H9 (cell line): ENCODE data around the gene EVI5. TPM values are rescaled to one million over a fixed set of nuclear protein-coding genes. Genes with fewer than 3 reads are reported as not detected.

Experiments used
- DNase-seq: peaks from one replicate; pipeline ENCODE4 v3.0.0-alpha.2; 2017
- H2AFZ ChIP-seq: one replicate; pipeline ENCODE4 v1.6.1; 2013; ENCODE audit warnings: mild to moderate bottlenecking, low read length, control low read depth, moderate library complexity
- H2AK5ac ChIP-seq: 2 replicates; pipeline ENCODE4 v1.6.1; 2013; ENCODE audit warnings: low read length, control low read depth, mixed read lengths; ENCODE audit not compliant: insufficient read length
- H2BK120ac ChIP-seq: one replicate; pipeline ENCODE4 v1.6.1; 2013; ENCODE audit warnings: low read depth, mild to moderate bottlenecking, low read length, control low read depth, inconsistent platforms; ENCODE audit not compliant: poor library complexity, severe bottlenecking
- H2BK12ac ChIP-seq: 2 replicates; pipeline ENCODE4 v1.6.1; 2013; ENCODE audit warnings: low read length, control low read depth, mixed read lengths, low read depth; ENCODE audit not compliant: insufficient read length
- H2BK15ac ChIP-seq: 2 replicates; pipeline ENCODE4 v1.6.1; 2013; ENCODE audit warnings: low read depth, low read length, control low read depth
- H2BK20ac ChIP-seq: one replicate; pipeline ENCODE4 v1.6.1; 2013; ENCODE audit warnings: low read depth, mild to moderate bottlenecking, low read length, control low read depth, inconsistent platforms; ENCODE audit not compliant: poor library complexity, severe bottlenecking
- H2BK5ac ChIP-seq: 2 replicates; pipeline ENCODE4 v1.6.1; 2013; ENCODE audit warnings: low read length, control low read depth, mixed read lengths; ENCODE audit not compliant: insufficient read length
- H3K14ac ChIP-seq: 2 replicates; pipeline ENCODE4 v1.6.1; 2013; ENCODE audit warnings: low read length, control low read depth; ENCODE audit not compliant: insufficient read depth
- H3K18ac ChIP-seq: 2 replicates; pipeline ENCODE4 v1.6.1; 2013; ENCODE audit warnings: low read depth, mild to moderate bottlenecking, mixed read lengths, low read length, control low read depth; ENCODE audit not compliant: insufficient read length
- H3K23ac ChIP-seq: 2 replicates; pipeline ENCODE4 v1.6.1; 2013; ENCODE audit warnings: low read length, control low read depth, mixed read lengths, low read depth; ENCODE audit not compliant: insufficient read length
- H3K23me2 ChIP-seq: 2 replicates; pipeline ENCODE4 v1.6.1; 2013; ENCODE audit warnings: low read depth, mild to moderate bottlenecking, mixed read lengths, low read length, control low read depth; ENCODE audit not compliant: insufficient read length, poor library complexity, severe bottlenecking
- H3K27ac ChIP-seq: 2 replicates; pipeline ENCODE4 v1.5.1; 2013; ENCODE audit warnings: low read length, control low read depth, mixed read lengths, low read depth; ENCODE audit not compliant: insufficient read length
- H3K27me3 ChIP-seq: 2 replicates; pipeline ENCODE4 v1.6.1; 2013; ENCODE audit warnings: low read length, control low read depth, inconsistent platforms; ENCODE audit not compliant: insufficient read depth
- H3K4ac ChIP-seq: 2 replicates; pipeline ENCODE4 v1.6.1; 2013; ENCODE audit warnings: low read depth, mild to moderate bottlenecking, control low read depth, inconsistent platforms, low read length, moderate library complexity
- H3K4me1 ChIP-seq: 2 replicates; pipeline ENCODE4 v1.6.1; 2013; ENCODE audit warnings: low read length, control low read depth, inconsistent platforms; ENCODE audit not compliant: insufficient read depth
- H3K4me2 ChIP-seq: 2 replicates; pipeline ENCODE4 v1.6.1; 2013; ENCODE audit warnings: low read length, control low read depth, mixed read lengths; ENCODE audit not compliant: insufficient read length, insufficient read depth
- H3K56ac ChIP-seq: 2 replicates; pipeline ENCODE4 v1.6.1; 2013; ENCODE audit warnings: low read depth, mild to moderate bottlenecking, mixed read lengths, low read length, control low read depth; ENCODE audit not compliant: insufficient read length
- H3K79me1 ChIP-seq: 2 replicates; pipeline ENCODE4 v1.6.1; 2013; ENCODE audit warnings: low read depth, mild to moderate bottlenecking, moderate library complexity, low read length, control low read depth, inconsistent platforms; ENCODE audit not compliant: insufficient read depth, poor library complexity, severe bottlenecking
- H3K79me2 ChIP-seq: 2 replicates; pipeline ENCODE4 v1.6.1; 2013; ENCODE audit warnings: low read length, control low read depth, inconsistent platforms; ENCODE audit not compliant: insufficient read depth
- H3K9ac ChIP-seq: 2 replicates; pipeline ENCODE4 v1.6.1; 2013; ENCODE audit warnings: low read length, control low read depth, mixed read lengths; ENCODE audit not compliant: insufficient read length; ENCODE audit errors: extremely low read depth
- H3K9me3 ChIP-seq: one replicate; pipeline ENCODE4 v1.6.1; 2013; ENCODE audit warnings: low read depth, low read length, inconsistent platforms; ENCODE audit not compliant: control insufficient read depth
- H3T11ph ChIP-seq: one replicate; pipeline ENCODE4 v1.6.1; 2013; ENCODE audit warnings: mild to moderate bottlenecking, low read length, control low read depth, inconsistent platforms
- H4K20me1 ChIP-seq: one replicate; pipeline ENCODE4 v1.6.1; 2013; ENCODE audit not compliant: control insufficient read depth, insufficient read length, insufficient read depth
- H4K5ac ChIP-seq: 2 replicates; pipeline ENCODE4 v1.6.1; 2013; ENCODE audit warnings: low read depth, mild to moderate bottlenecking, mixed read lengths, low read length, control low read depth; ENCODE audit not compliant: insufficient read length
- H4K8ac ChIP-seq: replicated peaks from 2 replicates; pipeline ENCODE4 v1.6.1; 2013; ENCODE audit warnings: low read length, control low read depth, mixed read lengths, low read depth; ENCODE audit not compliant: insufficient read length
- H4K91ac ChIP-seq: 2 replicates; pipeline ENCODE4 v1.6.1; 2013; ENCODE audit warnings: low read depth, mild to moderate bottlenecking, moderate library complexity, mixed read lengths, low read length, control low read depth; ENCODE audit not compliant: insufficient read length
- H3K27ac Mint-ChIP-seq, 3 experiments: 2 replicates in 2 of 3; 3 replicates in 1 of 3; pipeline ENCODE4 v1.8.0; 2020 to 2021; ENCODE audit warnings: mixed read lengths in 3 of 3, mild to moderate bottlenecking in 1 of 3, moderate library complexity in 1 of 3
- H3K27me3 Mint-ChIP-seq: 2 replicates; pipeline ENCODE4 v1.8.0; 2021; ENCODE audit warnings: low read depth, mild to moderate bottlenecking, moderate library complexity, mixed read lengths
- H3K36me3 Mint-ChIP-seq, 3 experiments: 2 replicates in 2 of 3; 3 replicates in 1 of 3; pipeline ENCODE4 v1.8.0; 2020 to 2021; ENCODE audit warnings: low read depth in 3 of 3, mixed read lengths in 3 of 3; ENCODE audit not compliant: insufficient read depth in 1 of 3
- H3K4me1 Mint-ChIP-seq, 2 experiments: 2 replicates each; pipeline ENCODE4 v1.8.0; 2020; ENCODE audit warnings: mixed read lengths in 2 of 2
- H3K4me3 Mint-ChIP-seq, 2 experiments: 2 replicates in 1 of 2; 3 replicates in 1 of 2; pipeline ENCODE4 v1.8.0; 2020 to 2021; ENCODE audit warnings: mild to moderate bottlenecking in 2 of 2, mixed read lengths in 2 of 2, moderate library complexity in 1 of 2
- H3K9me3 Mint-ChIP-seq, 2 experiments: 2 replicates in 1 of 2; 3 replicates in 1 of 2; pipeline ENCODE4 v1.8.0; 2020; ENCODE audit warnings: mild to moderate bottlenecking in 2 of 2, mixed read lengths in 2 of 2, moderate library complexity in 1 of 2
- CTCF ChIP-seq: fragments of 200-600 bp; sonication (generic); conservative IDR thresholded peaks from 3 replicates; pipeline ENCODE4 v1.8.0; 2021; ENCODE audit warnings: antibody characterized with exemption, mild to moderate bottlenecking
- WGBS: extraction: QIAGEN DNeasy Blood & Tissue Kit; methylation state at CpG from one replicate; pipeline ENCODE4 v1.1.7; 2013; ENCODE audit warnings: missing lambda C conversion rate, low lambda C conversion rate, mixed read lengths; ENCODE audit not compliant: insufficient read length; ENCODE audit errors: extremely low coverage; 5-methylcytosine and 5-hydroxymethylcytosine counted together
- total RNA-seq: library from RNA; stranded (reverse); gene quantifications from 2 replicates; pipeline ENCODE4 v1.2.1, GENCODE V29; 2021

EVI5 gene
- total RNA-seq, 1 experiment from 2014 or later = 9.7 TPM

GRCh38 chr1:92488416-92488815, 296.5 kb downstream of the EVI5 start:
- Mint-ChIP-seq H3K4me1 (peaks cover 13 to 20% of the 10 kb centered on the region in 2 experiments), H3K36me3 (peaks cover 0 to 2% (median 0%) of the 10 kb centered on the region in 3 experiments; a peak in 1 of 7 replicates), H3K4me3 (no peak overlapping the region), H3K27me3 (peaks cover 68% of the 10 kb centered on the region), H3K9me3 (no peaks in the 10 kb centered on the region), H3K27ac (no peak overlapping the region)
- no peak overlapping the region for H2BK15ac ChIP-seq
- no peaks in the 10 kb centered on the region for H3K79me1 ChIP-seq
- H2AFZ ChIP-seq = no peak overlapping the region
- H3K79me2 ChIP-seq = no peaks in the 10 kb centered on the region
- peaks cover 45% of the 10 kb centered on the region for H3K27me3 ChIP-seq
- H3K4ac ChIP-seq = no peak overlapping the region
- H2BK5ac ChIP-seq = no peak overlapping the region
- no peak overlapping the region for H2BK20ac ChIP-seq
- no CpG with 5 or more reads among the region's 3 CpGs for WGBS
- no peak overlapping the region for H4K5ac ChIP-seq
- no peak overlapping the region for H4K8ac ChIP-seq
- H3K23me2 ChIP-seq = peaks cover 25% of the 10 kb centered on the region
- no peak overlapping the region for H3K9ac ChIP-seq
- DNase-seq = no peak
- H3K4me1 ChIP-seq = no peaks in the 10 kb centered on the region
- no peak overlapping the region for H3T11ph ChIP-seq
- no peak overlapping the region for H3K4me2 ChIP-seq
- H2AK5ac ChIP-seq = no peak overlapping the region
- no peak overlapping the region for H2BK12ac ChIP-seq
- H2BK120ac ChIP-seq = no peak overlapping the region
- H3K14ac ChIP-seq = no peak overlapping the region
- no peak overlapping the region for H4K91ac ChIP-seq
- TF ChIP-seq CTCF = no peak
- no peaks in the 10 kb centered on the region for H4K20me1 ChIP-seq
- H3K56ac ChIP-seq = no peak overlapping the region
- no peak overlapping the region for H3K27ac ChIP-seq
- H3K23ac ChIP-seq = no peak overlapping the region
- H3K18ac ChIP-seq = no peak overlapping the region
- H3K9me3 ChIP-seq = no peaks in the 10 kb centered on the region
